GM19351 (cell line): ENCODE measurements around the gene GAS2.

Experiments
- ATAC-seq: cut with Tn5 transposase; IDR thresholded peaks from one replicate; pipeline ENCODE4 v1.9.1; 2021; ENCODE audit warnings: mild to moderate bottlenecking, moderate library complexity; ENCODE audit not compliant: unreplicated experiment

The GAS2 gene

GRCh38 chr11:22725079-22725478 lies 58.7 kb downstream of the GAS2 start:
- ATAC-seq: no peak

GRCh38 chr11:22728600-22729389 lies 62.4 kb downstream of the GAS2 start:
- no peak for ATAC-seq

- peak; percentile 85 for ATAC-seq
These were observed 63.9 kb downstream of the GAS2 start for GRCh38 chr11:22730319-22730718.

- ATAC-seq: no peak
These were observed 66.2 kb downstream of the GAS2 start for GRCh38 chr11:22732588-22732987.

- ATAC-seq: no peak
These were observed 67.3 kb downstream of the GAS2 start for GRCh38 chr11:22733475-22734248.

- no peak for ATAC-seq
These were observed 68.4 kb downstream of the GAS2 start for GRCh38 chr11:22734628-22735345.

- ATAC-seq: peak; percentile 65
These were observed 75.8 kb downstream of the GAS2 start for GRCh38 chr11:22742157-22742613.

- ATAC-seq: no peak
These were observed 83.1 kb downstream of the GAS2 start for GRCh38 chr11:22749536-22749935.

- ATAC-seq: peak; percentile 57
These were observed 86.5 kb downstream of the GAS2 start for GRCh38 chr11:22752908-22753310.

- no peak for ATAC-seq
These were observed 87.0 kb downstream of the GAS2 start for GRCh38 chr11:22753416-22753815.

GRCh38 chr11:22761066-22761465 lies 94.7 kb downstream of the GAS2 start:
- no peak for ATAC-seq

- ATAC-seq: no peak
These were observed 96.8 kb downstream of the GAS2 start for GRCh38 chr11:22763166-22763565.

- no peak for ATAC-seq
These were observed 98.3 kb downstream of the GAS2 start for GRCh38 chr11:22764735-22765134.

GRCh38 chr11:22768281-22768680 lies 101.9 kb downstream of the GAS2 start:
- ATAC-seq: no peak

GRCh38 chr11:22769081-22769480 lies 102.7 kb downstream of the GAS2 start:
- ATAC-seq: no peak

GRCh38 chr11:22774716-22775115 lies 108.3 kb downstream of the GAS2 start:
- peak; percentile 87 for ATAC-seq

GRCh38 chr11:22775248-22775647 lies 108.8 kb downstream of the GAS2 start:
- peak; percentile 6 for ATAC-seq

- ATAC-seq: no peak
These were observed 112.2 kb downstream of the GAS2 start for GRCh38 chr11:22778642-22779041.

- no peak for ATAC-seq
These were observed 113.4 kb downstream of the GAS2 start for GRCh38 chr11:22779850-22780249.

GRCh38 chr11:22780952-22781593 lies 114.7 kb downstream of the GAS2 start:
- ATAC-seq: peak; percentile 85

GRCh38 chr11:22785251-22785650 lies 118.8 kb downstream of the GAS2 start:
- no peak for ATAC-seq
